Mammary epithelial cell (primary cell): ENCODE measurements around the gene BRD8.

Experiments
- CTCF ChIP-seq, 2 donors: IDR thresholded peaks in 1 of 2; conservative IDR thresholded peaks in 1 of 2; 2 replicates each; pipeline ENCODE4 v1.5.1; 2011 to 2012; ENCODE audit warnings: inconsistent platforms in 2 of 2, low read length in 2 of 2, mild to moderate bottlenecking in 2 of 2, control low read depth in 1 of 2, low read depth in 1 of 2; ENCODE audit not compliant: insufficient read depth in 1 of 2; ENCODE audit errors: extremely low read depth in 1 of 2
- EZH2 ChIP-seq: IDR thresholded peaks from 2 replicates; pipeline ENCODE4 v1.6.1; 2012; ENCODE audit warnings: low read length, inconsistent platforms, borderline replicate concordance

DNA sequence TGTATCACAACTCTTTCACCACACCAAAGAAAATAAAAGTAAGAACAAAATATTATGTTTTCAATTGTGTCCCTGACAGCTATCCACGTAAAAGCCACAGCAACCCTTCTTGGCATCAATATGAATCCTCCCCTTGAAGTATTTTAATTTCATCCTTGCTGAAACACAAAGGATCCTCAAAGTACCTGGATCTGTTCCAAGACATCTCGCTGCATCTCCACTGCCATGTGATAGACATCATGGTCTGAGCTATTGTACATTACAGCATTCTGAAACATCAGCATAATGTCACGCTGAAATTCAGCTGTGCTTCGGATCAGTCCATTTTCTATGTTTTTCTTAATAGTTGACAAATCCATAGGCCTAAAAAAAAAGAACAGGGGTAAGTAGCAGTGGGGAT is 17.7 kb downstream of the BRD8 start:
- TF ChIP-seq CTCF (conservative IDR thresholded peaks at IDR 0.05 in 1 of 2, IDR thresholded peaks at IDR 0.05 in 1 of 2; ENCODE audit: extremely low read depth in 1 of 2, insufficient read depth in 1 of 2, low read depth in 1 of 2, low read length in 2 of 2) (no peak), EZH2 (no peak)
